Activated naive CD4-positive, alpha-beta T cell treated with anti-CD3 and anti-CD28 coated beads, Interleukin-2, amount 50 U/mL, for 24 hours (primary cell): ENCODE measurements around the gene MAP4K3.
A peak's percentile ranks its signal among the peaks of the same experiment; 100 is the strongest.

Experiments used
- H3K27ac Mint-ChIP-seq: one replicate; pipeline ENCODE4 v1.8.0; 2021; ENCODE audit warnings: mild to moderate bottlenecking, mixed read lengths
- H3K27me3 Mint-ChIP-seq: one replicate; pipeline ENCODE4 v1.8.0; 2021; ENCODE audit warnings: mixed read lengths
- H3K36me3 Mint-ChIP-seq: one replicate; pipeline ENCODE4 v1.8.0; 2021; ENCODE audit warnings: mixed read lengths
- H3K4me1 Mint-ChIP-seq: one replicate; pipeline ENCODE4 v1.8.0; 2021; ENCODE audit warnings: mixed read lengths
- H3K4me3 Mint-ChIP-seq: one replicate; pipeline ENCODE4 v1.8.0; 2021; ENCODE audit warnings: mild to moderate bottlenecking, mixed read lengths
- H3K9me3 Mint-ChIP-seq: one replicate; pipeline ENCODE4 v1.8.0; 2021; ENCODE audit warnings: mixed read lengths

Gene MAP4K3

DNA sequence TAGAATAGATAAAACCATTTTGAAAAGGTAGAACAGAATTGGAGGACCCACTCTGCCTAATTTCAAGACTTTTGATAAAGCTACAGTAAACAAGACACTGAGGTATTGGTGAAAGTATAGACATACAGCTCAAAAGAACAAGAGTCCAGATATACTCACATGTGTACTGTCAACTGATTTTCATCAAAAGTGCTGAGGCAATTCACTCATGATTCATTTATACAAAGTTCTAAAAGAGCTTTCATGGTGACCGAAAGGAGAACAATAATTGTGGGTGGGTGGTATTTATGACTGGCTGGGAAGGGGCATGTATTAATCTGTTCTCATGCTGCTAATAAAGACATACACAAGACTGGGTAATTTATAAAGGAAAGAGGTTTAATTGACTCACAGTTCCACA, 7.3 kb downstream of the MAP4K3 start:
- no peaks in the 10 kb centered on the region for H3K9me3 Mint-ChIP-seq
- peaks cover 3% of the 10 kb centered on the region for H3K36me3 Mint-ChIP-seq
- no peaks in the 10 kb centered on the region for H3K27me3 Mint-ChIP-seq
- no peak overlapping the region for H3K4me3 Mint-ChIP-seq
- peaks cover 85% of the 10 kb centered on the region for H3K4me1 Mint-ChIP-seq
- H3K27ac Mint-ChIP-seq: peak overlapping the region; percentile 53

DNA sequence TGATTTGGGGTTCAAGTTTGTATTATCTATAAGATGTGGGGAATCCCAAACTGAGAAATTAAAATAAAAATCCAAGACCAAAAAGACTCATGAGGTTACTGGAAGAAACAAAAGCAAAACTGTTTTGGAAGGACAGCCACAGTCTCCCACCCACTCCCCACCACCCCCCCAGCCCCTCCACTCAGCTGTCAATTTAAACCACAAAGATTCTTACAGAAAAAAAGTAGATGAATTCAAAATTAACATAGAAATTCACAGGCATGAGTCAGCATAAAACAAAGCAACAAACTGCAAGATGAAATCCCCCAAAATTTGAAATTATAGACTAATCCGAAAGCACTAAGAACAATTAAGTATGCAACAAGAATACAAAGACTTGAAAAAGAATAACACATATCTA, 12.1 kb downstream of the MAP4K3 start:
- Mint-ChIP-seq H3K9me3 (peaks cover 7% of the 10 kb centered on the region), H3K4me3 (no peak overlapping the region), H3K36me3 (peaks cover 11% of the 10 kb centered on the region), H3K4me1 (peaks cover 72% of the 10 kb centered on the region), H3K27ac (no peak overlapping the region), H3K27me3 (no peaks in the 10 kb centered on the region)

- H3K4me1 Mint-ChIP-seq: peaks cover 75% of the 10 kb centered on the region
- H3K4me3 Mint-ChIP-seq: no peak overlapping the region
- H3K27ac Mint-ChIP-seq: no peak overlapping the region
- no peaks in the 10 kb centered on the region for H3K27me3 Mint-ChIP-seq
- peaks cover 9% of the 10 kb centered on the region for H3K36me3 Mint-ChIP-seq
- peaks cover 7% of the 10 kb centered on the region for H3K9me3 Mint-ChIP-seq
These were observed 14.4 kb downstream of the MAP4K3 start for GRCh38 chr2:39422700-39423099.

DNA sequence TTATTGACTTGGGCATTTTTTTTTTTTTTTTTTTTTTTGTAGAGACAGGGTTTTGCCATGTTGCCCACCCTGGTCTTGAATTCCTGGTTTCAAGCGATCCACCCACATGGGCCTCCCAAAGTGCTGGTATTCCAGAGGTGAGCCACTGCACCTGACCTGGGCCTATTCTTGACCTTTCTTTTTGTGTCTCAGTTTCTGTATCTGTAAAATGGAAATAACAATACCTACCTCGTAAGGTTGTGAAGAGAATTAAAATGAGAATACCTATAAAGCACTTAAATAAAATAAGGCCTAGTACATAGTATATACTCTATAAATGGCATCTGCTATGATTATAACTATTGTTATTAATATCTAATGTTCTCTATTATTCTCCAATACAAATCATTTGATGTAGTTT, 15.7 kb downstream of the MAP4K3 start:
- Mint-ChIP-seq H3K36me3 (peaks cover 9% of the 10 kb centered on the region), H3K4me1 (peaks cover 61% of the 10 kb centered on the region), H3K27ac (no peak overlapping the region), H3K4me3 (no peak overlapping the region), H3K27me3 (no peaks in the 10 kb centered on the region), H3K9me3 (peaks cover 7% of the 10 kb centered on the region)

GRCh38 chr2:39419282-39420223, 17.5 kb downstream of the MAP4K3 start:
- no peak overlapping the region for H3K4me3 Mint-ChIP-seq
- H3K4me1 Mint-ChIP-seq: peaks cover 46% of the 10 kb centered on the region
- H3K27ac Mint-ChIP-seq: no peak overlapping the region
- H3K36me3 Mint-ChIP-seq: peaks cover 9% of the 10 kb centered on the region
- peaks cover 7% of the 10 kb centered on the region for H3K9me3 Mint-ChIP-seq
- H3K27me3 Mint-ChIP-seq: no peaks in the 10 kb centered on the region

DNA sequence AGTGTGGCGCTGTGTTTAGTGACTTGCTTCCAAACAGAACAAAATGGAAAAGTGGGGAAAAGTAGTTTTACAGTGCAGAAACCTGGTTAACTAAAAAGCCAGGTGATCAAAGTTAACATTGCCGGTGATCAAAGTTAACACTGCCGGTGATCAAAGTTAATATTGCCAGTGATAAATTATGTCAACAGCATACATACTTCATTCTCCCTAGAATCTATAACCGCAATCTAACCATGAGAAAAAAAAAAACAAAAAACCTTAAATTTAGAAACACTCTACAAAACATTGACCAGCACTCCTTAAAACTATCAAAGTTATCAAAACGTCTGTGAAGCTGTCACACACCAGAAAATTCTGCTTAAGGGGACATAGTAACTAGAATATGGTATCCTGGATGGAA, 18.6 kb downstream of the MAP4K3 start:
- peaks cover 7% of the 10 kb centered on the region for H3K9me3 Mint-ChIP-seq
- no peaks in the 10 kb centered on the region for H3K27me3 Mint-ChIP-seq
- H3K36me3 Mint-ChIP-seq: peaks cover 8% of the 10 kb centered on the region
- no peak overlapping the region for H3K27ac Mint-ChIP-seq
- peaks cover 51% of the 10 kb centered on the region for H3K4me1 Mint-ChIP-seq
- H3K4me3 Mint-ChIP-seq: no peak overlapping the region

DNA sequence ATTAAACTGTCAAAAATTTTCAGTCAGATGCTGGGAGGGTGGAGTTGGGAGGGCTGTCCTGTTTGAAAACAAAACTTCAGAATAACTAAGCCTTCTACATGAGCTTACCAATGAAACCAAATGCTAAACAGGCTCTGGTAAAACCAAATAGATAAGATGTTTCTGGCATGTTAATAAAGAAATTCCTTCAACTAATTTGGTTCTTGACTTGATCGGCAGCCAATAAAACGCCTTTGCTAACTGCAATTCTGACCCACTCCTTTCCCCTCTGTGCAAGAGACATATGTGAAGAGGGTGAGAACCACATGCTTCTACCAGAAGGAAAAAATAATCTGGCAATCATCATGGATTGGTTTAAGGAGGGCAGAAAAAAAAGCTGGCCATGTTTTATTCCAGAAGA, 20.9 kb downstream of the MAP4K3 start:
- Mint-ChIP-seq H3K9me3 (peaks cover 7% of the 10 kb centered on the region), H3K27me3 (no peaks in the 10 kb centered on the region), H3K36me3 (peaks cover 4% of the 10 kb centered on the region), H3K4me1 (peaks cover 54% of the 10 kb centered on the region), H3K27ac (no peak overlapping the region), H3K4me3 (no peak overlapping the region)

GRCh38 chr2:39413063-39413737, 23.9 kb downstream of the MAP4K3 start:
- peak overlapping the region; percentile 80 for H3K27ac Mint-ChIP-seq
- H3K27me3 Mint-ChIP-seq: no peaks in the 10 kb centered on the region
- H3K9me3 Mint-ChIP-seq: no peaks in the 10 kb centered on the region
- H3K36me3 Mint-ChIP-seq: no peaks in the 10 kb centered on the region
- H3K4me3 Mint-ChIP-seq: peak overlapping the region; percentile 15
- H3K4me1 Mint-ChIP-seq: peaks cover 58% of the 10 kb centered on the region

DNA sequence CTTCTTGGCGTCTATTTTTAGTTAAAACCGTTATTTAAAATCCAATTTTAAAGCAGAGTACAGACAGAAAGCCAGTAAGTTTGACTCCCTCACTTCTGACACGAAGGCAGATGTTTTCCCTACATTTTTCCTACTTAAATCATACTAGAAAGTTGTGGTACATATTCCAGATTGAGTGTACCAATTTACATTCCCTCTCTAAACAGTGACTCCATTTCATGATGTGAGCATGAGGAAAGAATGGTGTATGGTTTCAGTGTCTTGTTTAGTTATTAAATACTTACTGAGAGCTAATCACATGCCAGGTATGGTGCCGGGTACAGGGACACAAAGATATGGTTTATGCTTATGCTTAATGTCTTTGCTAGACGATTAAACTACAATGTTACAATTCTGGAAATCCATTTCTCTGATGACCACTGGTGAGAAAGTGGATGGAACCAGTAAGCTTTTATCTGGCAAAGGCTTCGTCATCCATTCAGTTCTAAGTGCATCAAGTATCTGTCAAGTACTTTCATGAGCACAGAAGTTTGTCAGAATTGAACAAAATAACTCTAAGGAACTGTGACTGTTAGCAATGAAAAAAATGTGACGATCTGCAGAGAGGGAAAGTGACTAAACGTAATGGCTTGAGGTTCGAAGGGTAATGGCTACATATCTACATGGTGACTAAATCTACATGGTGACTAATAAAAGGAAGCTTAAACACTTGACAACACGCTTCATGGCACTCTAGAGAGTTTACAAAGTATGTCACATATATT, 25.7 kb downstream of the MAP4K3 start:
- Mint-ChIP-seq H3K9me3 (no peaks in the 10 kb centered on the region), H3K4me3 (no peak overlapping the region), H3K4me1 (peaks cover 76% of the 10 kb centered on the region), H3K27me3 (no peaks in the 10 kb centered on the region), H3K36me3 (no peaks in the 10 kb centered on the region), H3K27ac (no peak overlapping the region)

- H3K4me1 Mint-ChIP-seq: peaks cover 90% of the 10 kb centered on the region
- peak overlapping the region; percentile 13 for H3K27ac Mint-ChIP-seq
- no peak overlapping the region for H3K4me3 Mint-ChIP-seq
- peaks cover 1% of the 10 kb centered on the region for H3K36me3 Mint-ChIP-seq
- H3K27me3 Mint-ChIP-seq: no peaks in the 10 kb centered on the region
- H3K9me3 Mint-ChIP-seq: no peaks in the 10 kb centered on the region
These were observed 27.2 kb downstream of the MAP4K3 start for GRCh38 chr2:39409697-39410389.

DNA sequence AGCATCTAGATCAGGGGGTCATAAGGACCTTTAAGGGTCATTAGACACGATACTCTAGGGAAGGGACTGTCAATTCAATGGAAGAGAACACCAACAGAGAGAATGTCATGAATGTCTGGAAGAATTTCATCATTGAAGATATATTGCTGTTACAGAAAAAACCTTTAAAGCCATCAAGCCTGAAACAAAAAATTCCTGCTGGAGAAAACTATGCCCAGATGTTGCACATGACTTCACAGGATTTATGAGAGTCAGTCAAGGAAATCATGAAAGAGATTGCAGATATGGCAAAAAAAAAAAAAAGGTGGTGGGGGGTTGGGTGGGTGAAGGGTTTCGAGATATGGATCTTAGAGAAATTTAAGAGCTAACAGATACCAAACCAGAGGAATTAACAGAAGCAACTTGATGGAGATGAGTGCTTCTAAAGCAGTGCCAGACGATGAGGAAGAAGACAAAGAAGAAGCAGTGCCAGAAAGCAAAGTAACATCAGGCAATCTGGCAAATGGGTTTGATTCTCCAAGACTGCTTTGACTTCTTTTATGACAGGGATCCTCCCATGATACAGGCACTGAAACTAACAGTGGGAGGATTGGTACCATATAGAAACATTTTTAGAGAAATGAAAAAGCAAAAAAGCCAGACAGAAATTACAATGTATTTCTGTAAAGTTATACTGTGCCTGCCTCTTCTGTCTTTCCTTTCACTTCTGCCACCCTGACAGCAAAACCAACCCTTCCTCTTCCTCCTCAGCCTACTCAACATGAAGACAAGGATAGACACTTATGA, 28.5 kb downstream of the MAP4K3 start:
- H3K9me3 Mint-ChIP-seq: no peaks in the 10 kb centered on the region
- peak overlapping the region; percentile 5 for H3K4me3 Mint-ChIP-seq
- H3K4me1 Mint-ChIP-seq: peaks cover 93% of the 10 kb centered on the region
- no peak overlapping the region for H3K27ac Mint-ChIP-seq
- H3K27me3 Mint-ChIP-seq: no peaks in the 10 kb centered on the region
- peaks cover 1% of the 10 kb centered on the region for H3K36me3 Mint-ChIP-seq

DNA sequence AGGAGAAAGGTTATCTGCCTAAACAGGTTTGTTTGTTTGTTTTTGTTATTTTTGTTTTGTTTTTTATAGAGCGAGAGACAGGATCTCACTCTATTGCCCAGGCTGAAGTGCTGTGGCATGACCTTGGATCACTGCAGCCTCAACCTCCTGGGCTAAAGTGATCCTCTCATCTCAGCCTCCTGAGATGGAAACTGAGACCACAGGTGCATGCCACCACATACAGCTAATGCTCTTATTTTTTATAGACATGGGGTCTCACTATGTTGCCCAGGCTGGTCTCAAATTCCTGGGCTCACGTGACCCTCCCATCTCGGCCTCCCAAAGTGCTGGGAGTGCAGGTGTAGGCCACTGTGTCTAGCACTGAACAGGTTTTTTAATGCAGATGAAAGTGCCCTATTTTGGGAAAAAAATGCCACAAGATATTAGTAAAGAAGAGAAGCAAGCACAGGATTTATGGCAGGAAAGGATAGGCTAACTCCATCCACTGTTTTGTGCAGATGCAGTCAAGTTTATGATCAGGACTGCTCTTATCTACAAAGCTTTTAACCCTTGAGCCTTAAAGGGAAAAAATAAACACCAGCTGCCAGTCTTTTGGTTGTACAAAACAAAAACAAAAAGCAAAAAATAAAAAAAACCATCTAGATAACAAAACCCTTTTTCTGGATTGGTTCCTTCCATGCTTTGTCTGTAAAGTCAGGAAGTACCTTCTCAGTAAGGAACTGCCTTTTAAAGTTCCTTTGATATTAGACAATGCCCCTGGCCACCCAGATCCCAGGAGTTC, 29.4 kb downstream of the MAP4K3 start:
- H3K4me3 Mint-ChIP-seq: no peak overlapping the region
- peaks cover 1% of the 10 kb centered on the region for H3K36me3 Mint-ChIP-seq
- no peaks in the 10 kb centered on the region for H3K27me3 Mint-ChIP-seq
- H3K4me1 Mint-ChIP-seq: peaks cover 93% of the 10 kb centered on the region
- no peaks in the 10 kb centered on the region for H3K9me3 Mint-ChIP-seq
- no peak overlapping the region for H3K27ac Mint-ChIP-seq

GRCh38 chr2:39405364-39405763, 31.7 kb downstream of the MAP4K3 start:
- no peaks in the 10 kb centered on the region for H3K27me3 Mint-ChIP-seq
- H3K4me3 Mint-ChIP-seq: no peak overlapping the region
- H3K36me3 Mint-ChIP-seq: peaks cover 5% of the 10 kb centered on the region
- peaks cover 91% of the 10 kb centered on the region for H3K4me1 Mint-ChIP-seq
- no peaks in the 10 kb centered on the region for H3K9me3 Mint-ChIP-seq
- H3K27ac Mint-ChIP-seq: peak overlapping the region; percentile 46

GRCh38 chr2:39403311-39403710, 33.8 kb downstream of the MAP4K3 start:
- Mint-ChIP-seq H3K4me1 (peaks cover 85% of the 10 kb centered on the region), H3K9me3 (no peaks in the 10 kb centered on the region), H3K4me3 (no peak overlapping the region), H3K36me3 (peaks cover 5% of the 10 kb centered on the region), H3K27ac (no peak overlapping the region), H3K27me3 (no peaks in the 10 kb centered on the region)
